ENCODE results near the gene DNMT3A. TPM values are rescaled to one million over a fixed set of nuclear protein-coding genes. Genes with fewer than 3 reads are reported as not detected.

DNMT3A gene
- total and polyA plus RNA-seq, 2 of the 8 experiments (the other 6 are each of a cell fraction or from before 2014, with no cell fraction given) = 33.6 to 178 TPM

DNA sequence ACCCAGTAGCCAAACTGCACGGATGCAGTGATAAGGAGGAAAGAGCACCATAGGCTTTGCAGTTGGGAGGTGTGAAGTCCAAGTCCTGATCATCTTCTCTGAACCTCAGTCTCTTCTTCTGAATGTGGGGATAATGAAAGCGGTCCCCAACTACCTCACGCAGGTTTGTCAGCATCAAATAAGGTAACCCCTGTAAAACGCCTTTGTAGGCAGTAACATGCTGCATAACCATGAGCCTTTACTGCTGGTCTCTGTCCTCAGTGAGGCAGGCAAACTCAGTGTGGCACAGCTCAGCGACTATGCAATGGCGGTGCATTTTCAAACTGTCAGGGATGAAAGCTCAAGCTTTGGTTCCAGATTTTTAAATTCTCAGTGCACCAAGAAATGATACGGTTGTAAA is 46.1 kb downstream of the DNMT3A start:
- H2BK12ac ChIP-seq (ENCODE audit: low read depth, low read length) = no peak overlapping the region
- no peak overlapping the region for H3K27ac ChIP-seq (ENCODE audit: low read depth, low read length)
- H2AK5ac ChIP-seq (ENCODE audit: low read depth, low read length) = no peak overlapping the region
- H3K4me2 ChIP-seq (ENCODE audit: insufficient read depth in 1 of 2, low read depth in 2 of 2, low read length in 2 of 2) = no peak overlapping the region
- H3K4ac ChIP-seq (replicated peaks; ENCODE audit: insufficient read length, low read depth, low read length) = no peak overlapping the region
- no peak overlapping the region for H4K5ac ChIP-seq (ENCODE audit: insufficient read length, low read depth, low read length)
- H3K23ac ChIP-seq (ENCODE audit: insufficient read length) = no peak overlapping the region
- no peaks in the 10 kb centered on the region; the same call in 1 of the 2 replicates for H3K79me1 ChIP-seq (ENCODE audit: low read depth, low read length)
- ChIA-PET CTCF (ENCODE audit: partially characterized antibody) (interaction anchor here (0.7 to 4.7 kb wide), 6 partner anchors 8 to 66 kb away, joined by 3 to 24 read pairs (median 5); no protein-coding TSS in a partner anchor), POLR2A (ENCODE audit: partially characterized antibody) (no interaction called here)
- H2BK5ac ChIP-seq (ENCODE audit: low read depth, low read length) = no peak overlapping the region
- H3K23me2 ChIP-seq (ENCODE audit: low read depth, low read length) = no peaks in the 10 kb centered on the region
- no peak overlapping the region for H3K14ac ChIP-seq (ENCODE audit: insufficient read length)
- no peaks in the 10 kb centered on the region for H3K9me3 ChIP-seq (ENCODE audit: insufficient read depth in 2 of 2, low read depth in 1 of 2, low read length in 1 of 2)
- no peak overlapping the region for H4K91ac ChIP-seq (replicated peaks; ENCODE audit: insufficient read length, low read length)
- H4K20me1 ChIP-seq (replicated peaks in 1 of 2; ENCODE audit: control insufficient read depth in 1 of 2, insufficient read depth in 2 of 2, low read length in 2 of 2) = no peaks in the 10 kb centered on the region
- H2AFZ ChIP-seq (ENCODE audit: low read length) = no peak overlapping the region
- WGBS, 2 experiments (ENCODE audit: extremely low coverage in 1 of 2, insufficient coverage in 1 of 2, insufficient read length in 1 of 2, insufficient replicate concordance in 2 of 2, low coverage in 1 of 2, low lambda C conversion rate in 2 of 2, missing lambda C conversion rate in 1 of 2) = 89% methylated on average over 7 of the region's 7 CpGs; no CpG with 5 or more reads in 1 of the 2 experiments
- H3K4me3 ChIP-seq (ENCODE audit: extremely low read depth in 1 of 4, insufficient read depth in 2 of 4, low read depth in 3 of 4, low read length in 4 of 4) = no peak overlapping the region
- no peaks in the 10 kb centered on the region for H3K36me3 ChIP-seq (ENCODE audit: control insufficient read depth in 2 of 4, insufficient read depth in 4 of 4, low read length in 3 of 4)
- peaks cover 0 to 13% (median 8%) of the 10 kb centered on the region in 4 experiments; a peak in 5 of 7 replicates for H3K4me1 ChIP-seq (replicated peaks in 1 of 4; ENCODE audit: control insufficient read depth in 3 of 4, insufficient read depth in 4 of 4, low read length in 3 of 4)
- no peak overlapping the region for H3K9ac ChIP-seq (replicated peaks in 1 of 4; ENCODE audit: extremely low read depth in 1 of 4, low read depth in 3 of 4, low read length in 3 of 4)
- no peak overlapping the region for H2BK20ac ChIP-seq (ENCODE audit: low read length)
- H3K56ac ChIP-seq (replicated peaks; ENCODE audit: insufficient read length, low read depth, low read length) = no peak overlapping the region
- no peak for FAIRE-seq
- no peak for TF ChIP-seq KDM5A (IDR thresholded peaks at IDR 0.05; ENCODE audit: low read length)
- TF ChIP-seq NRF1 (IDR thresholded peaks at IDR 0.05; ENCODE audit: low read depth, low read length) = no peak
- TF ChIP-seq RBBP5 (IDR thresholded peaks at IDR 0.05; ENCODE audit: borderline replicate concordance, low read depth, low read length) = no peak
- TF ChIP-seq CHD2 (IDR thresholded peaks at IDR 0.05; ENCODE audit: low read length) = no peak
- no peak for TF ChIP-seq GTF2F1 (IDR thresholded peaks at IDR 0.05; ENCODE audit: borderline replicate concordance, low read depth, low read length)
- TF ChIP-seq, protein P1, sequence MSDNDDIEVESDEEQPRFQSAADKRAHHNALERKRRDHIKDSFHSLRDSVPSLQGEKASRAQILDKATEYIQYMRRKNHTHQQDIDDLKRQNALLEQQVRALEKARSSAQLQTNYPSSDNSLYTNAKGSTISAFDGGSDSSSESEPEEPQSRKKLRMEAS (IDR thresholded peaks at IDR 0.05) = no peak
- TF ChIP-seq SAP30 (IDR thresholded peaks at IDR 0.05; ENCODE audit: insufficient read depth, insufficient replicate concordance, low read length) = no peak
- no peak for TF ChIP-seq ASH2L (IDR thresholded peaks at IDR 0.05; ENCODE audit: low read length)
- TF ChIP-seq, protein P2, sequence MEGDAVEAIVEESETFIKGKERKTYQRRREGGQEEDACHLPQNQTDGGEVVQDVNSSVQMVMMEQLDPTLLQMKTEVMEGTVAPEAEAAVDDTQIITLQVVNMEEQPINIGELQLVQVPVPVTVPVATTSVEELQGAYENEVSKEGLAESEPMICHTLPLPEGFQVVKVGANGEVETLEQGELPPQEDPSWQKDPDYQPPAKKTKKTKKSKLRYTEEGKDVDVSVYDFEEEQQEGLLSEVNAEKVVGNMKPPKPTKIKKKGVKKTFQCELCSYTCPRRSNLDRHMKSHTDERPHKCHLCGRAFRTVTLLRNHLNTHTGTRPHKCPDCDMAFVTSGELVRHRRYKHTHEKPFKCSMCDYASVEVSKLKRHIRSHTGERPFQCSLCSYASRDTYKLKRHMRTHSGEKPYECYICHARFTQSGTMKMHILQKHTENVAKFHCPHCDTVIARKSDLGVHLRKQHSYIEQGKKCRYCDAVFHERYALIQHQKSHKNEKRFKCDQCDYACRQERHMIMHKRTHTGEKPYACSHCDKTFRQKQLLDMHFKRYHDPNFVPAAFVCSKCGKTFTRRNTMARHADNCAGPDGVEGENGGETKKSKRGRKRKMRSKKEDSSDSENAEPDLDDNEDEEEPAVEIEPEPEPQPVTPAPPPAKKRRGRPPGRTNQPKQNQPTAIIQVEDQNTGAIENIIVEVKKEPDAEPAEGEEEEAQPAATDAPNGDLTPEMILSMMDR (IDR thresholded peaks at IDR 0.05; ENCODE audit: control extremely low read depth in 1 of 3, insufficient read depth in 1 of 3, low read depth in 1 of 3, low read length in 3 of 3) = no peak
- no peak for DNase-seq (ENCODE audit: low read depth in 1 of 2, low spot score in 2 of 2)
- H2BK120ac ChIP-seq (replicated peaks; ENCODE audit: low read depth, low read length) = no peak overlapping the region
- H3K27me3 ChIP-seq (replicated peaks in 1 of 4; ENCODE audit: control insufficient read depth in 3 of 4, extremely low read depth in 1 of 4, insufficient read depth in 3 of 4, low read length in 3 of 4) = no peaks in the 10 kb centered on the region
- no peak overlapping the region for H4K8ac ChIP-seq (ENCODE audit: extremely low read depth, insufficient read depth, low read length)
- no peaks in the 10 kb centered on the region for H3K79me2 ChIP-seq (ENCODE audit: control insufficient read depth in 1 of 2, insufficient read depth in 2 of 2, low read length in 2 of 2)
- H3K18ac ChIP-seq (ENCODE audit: extremely low read depth, low read length) = peak overlapping the region; percentile 32; the same call in 1 of the 2 replicates
- 0 out of 2 replicates have a peak overlapping the region, but pooled peaks have one; percentile 1 for H2BK15ac ChIP-seq (ENCODE audit: low read length)
